ENCODE results near the gene GCFC2.
"Not testable (repeated sequence)": the region's sequence is repeated elsewhere in the genome, so short reads cannot be mapped to it uniquely, and the experiment has no call there.

The GCFC2 gene

DNA sequence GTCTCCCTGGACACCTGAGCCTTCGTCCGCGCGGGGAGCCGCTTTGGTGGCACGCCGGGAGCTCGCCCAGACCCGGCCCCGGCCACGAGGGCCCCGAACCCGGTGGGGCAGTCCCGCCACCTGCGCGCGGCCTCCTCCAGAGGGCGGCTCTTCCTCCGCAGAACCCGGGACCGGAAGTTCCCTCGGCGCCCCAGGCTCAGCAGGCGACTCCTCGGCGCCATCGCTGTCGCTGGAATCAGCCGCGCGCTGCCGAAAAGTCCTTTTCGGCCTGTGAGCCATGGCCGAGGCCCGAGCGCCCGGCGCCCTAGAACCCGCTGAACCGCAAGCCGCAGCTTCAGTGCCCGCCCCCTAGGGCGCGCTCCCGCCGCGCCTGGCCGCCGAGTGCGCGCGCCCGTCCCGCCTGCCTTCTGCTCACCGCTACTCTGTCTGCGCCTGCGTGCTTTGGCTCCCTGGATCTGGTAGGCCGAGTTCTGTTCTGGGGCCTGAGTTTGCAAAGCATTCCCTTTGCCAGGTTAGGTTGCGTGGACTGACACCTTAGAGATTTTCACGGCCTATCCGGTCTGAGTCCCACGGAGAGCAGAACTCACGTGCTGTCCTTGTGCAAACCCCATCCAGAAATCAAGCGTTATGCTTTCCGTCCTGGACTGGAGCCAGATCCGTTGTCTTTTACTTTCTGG lies at the start of gene GCFC2:
Gene GCFC2 (minus strand): TSS at position 339 of the 677 bp plus-strand sequence. CDS start 60 bp downstream, at position 279.
- peak; percentile 85 to 86 for DNase-seq

DNA sequence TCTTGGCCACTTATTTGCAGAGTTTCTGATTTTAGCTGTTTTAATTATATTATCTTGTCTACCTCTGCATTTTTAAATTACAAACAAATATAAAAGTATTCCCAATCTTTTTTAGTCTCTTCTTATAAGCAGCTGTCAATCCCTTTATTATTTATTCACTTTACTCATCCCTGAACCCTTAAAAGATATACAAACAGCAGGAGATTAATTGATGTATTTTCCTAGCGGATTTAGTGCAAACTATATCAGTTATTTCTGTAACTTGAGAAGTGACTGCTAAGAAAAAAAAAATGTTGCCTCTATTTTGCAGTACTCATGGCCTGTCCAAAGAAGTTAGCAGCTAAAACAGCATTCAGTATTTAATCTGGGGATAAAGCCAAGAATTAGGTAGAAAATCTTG lies 42.1 kb upstream of the GCFC2 start:
- DNase-seq, result no peak

DNA sequence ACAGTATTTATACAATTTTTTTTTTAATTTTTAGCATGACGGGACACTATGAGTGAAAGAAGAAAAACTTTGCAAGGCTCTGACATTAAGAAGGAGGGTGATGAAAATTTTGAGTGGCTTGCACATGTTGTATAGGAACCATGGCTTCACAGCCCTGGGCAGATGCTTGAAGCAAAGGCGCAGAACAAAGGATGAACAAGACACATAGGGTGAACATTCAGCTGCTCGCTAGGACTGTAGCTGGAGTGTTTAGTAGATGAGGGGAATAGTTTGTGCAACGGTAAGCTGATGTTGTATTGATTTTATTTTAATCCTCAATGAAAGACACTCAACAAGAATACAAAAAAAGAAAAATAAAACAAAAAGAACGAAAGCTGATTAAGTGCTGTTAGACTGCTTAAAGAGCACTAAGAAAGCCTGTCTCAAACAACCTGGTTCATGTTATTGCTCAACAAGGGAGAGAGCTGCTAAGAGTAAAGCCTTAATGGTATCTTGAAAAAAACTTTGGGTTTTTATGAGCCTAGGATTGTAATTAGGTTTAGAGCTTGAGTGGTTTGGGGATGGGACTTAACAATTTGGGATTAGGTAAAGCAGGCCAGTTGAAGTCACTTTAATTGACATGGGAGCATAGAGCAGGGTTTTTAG lies 41.2 kb upstream of the GCFC2 start:
- no peak for DNase-seq

DNA sequence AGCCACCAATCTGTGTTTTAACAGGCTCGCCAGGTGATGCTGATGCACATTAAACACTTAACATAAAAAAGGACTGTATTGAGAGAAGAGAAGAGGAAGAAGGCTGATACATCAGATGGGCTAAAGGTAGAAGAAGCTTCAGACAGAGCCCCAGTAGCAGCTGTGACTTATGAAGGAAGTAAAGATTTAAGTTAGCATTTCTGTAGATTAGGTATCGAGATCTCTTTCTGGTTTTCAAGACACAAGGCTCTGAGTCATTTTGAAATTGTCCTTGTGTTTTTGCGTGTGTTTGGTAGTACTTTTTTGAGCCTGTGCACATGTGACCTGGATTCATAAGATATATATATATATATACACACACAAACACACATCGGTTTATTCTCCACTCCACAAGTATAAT lies 40.6 kb upstream of the GCFC2 start:
- DNase-seq, result no peak

GRCh38 chr2:75737961-75738360 lies 27.2 kb upstream of the GCFC2 start:
- DNase-seq, result no peak

DNA sequence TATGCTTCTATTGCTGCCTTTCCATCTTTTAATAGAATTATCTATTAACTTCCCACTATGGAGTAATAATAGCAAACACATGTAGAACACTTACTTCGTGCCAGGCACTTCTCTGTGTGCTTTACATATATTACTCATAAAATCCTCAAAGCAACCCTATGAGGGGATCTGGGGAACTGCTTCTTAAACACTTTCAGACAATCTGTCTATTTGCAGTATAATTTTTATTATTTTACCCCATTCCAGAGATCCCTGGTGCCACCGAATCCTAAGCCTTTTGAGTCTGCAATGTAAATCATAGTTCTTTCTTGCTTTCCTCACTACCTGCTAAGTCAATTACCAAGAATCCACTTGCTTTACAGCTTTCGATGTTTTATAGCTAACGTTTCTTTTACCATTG lies 25.6 kb upstream of the GCFC2 start:
- no peak for DNase-seq

DNA sequence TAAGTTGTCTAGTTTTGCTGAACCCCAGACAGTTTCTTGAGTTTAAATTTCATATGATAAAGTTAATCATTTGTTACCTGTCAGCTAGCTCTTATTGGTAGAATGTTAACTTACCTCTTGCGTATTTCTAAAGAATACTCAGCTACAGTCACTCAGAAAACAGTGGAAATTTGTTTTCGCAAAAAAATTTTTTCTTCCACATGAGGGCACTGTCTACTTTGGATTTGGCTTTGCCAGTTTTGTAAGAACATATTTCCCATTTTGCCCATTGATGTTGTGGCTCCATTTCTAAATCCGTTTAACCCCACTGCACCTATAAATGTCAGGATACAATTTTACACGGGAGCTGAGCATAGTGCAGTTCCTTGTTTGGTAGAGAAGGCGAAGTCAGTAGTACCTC lies 19.1 kb upstream of the GCFC2 start:
- no peak for DNase-seq

- no peak for DNase-seq
Measured at GRCh38 chr2:75728614-75729419, 18.1 kb upstream of the GCFC2 start.

DNA sequence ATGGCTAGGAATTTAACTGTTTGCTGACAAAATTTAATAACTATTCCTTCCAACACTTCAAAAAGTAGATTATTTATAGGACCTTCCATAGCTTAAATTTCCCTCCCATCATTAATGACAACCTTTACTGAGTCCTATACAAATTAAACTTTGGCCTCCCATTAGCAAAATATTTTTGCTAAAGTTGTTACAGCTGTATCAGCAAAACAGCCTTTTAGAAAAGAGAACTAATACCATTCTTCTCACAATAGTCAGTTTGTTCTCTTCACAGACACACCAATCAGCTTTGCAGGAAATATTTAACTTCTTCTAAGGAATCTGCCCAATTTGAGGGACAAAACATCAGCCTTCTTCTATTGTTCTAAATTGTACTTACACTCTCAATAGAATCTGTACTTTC lies 12.0 kb upstream of the GCFC2 start:
- DNase-seq, result no peak

- DNase-seq, result no peak
Measured at GRCh38 chr2:75720525-75720924, 9.8 kb upstream of the GCFC2 start.

DNA sequence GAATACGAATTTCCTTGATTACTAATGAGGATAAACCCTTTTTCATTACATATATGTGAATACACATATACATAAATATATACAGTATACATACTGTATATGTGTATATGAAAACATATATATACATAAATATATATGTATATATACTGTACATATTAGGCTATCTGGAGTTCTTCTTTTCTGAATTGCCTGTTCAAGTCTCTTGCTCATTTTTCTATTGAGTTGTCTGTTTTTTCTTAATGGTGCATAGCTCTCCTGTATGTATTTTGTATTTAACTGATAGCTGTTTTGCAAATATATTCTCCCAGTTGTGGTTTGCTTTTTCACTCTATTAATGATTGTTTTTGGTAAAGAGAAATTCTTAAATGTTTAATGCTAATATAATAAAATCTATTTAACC lies 8.9 kb upstream of the GCFC2 start:
- no peak for DNase-seq

DNA sequence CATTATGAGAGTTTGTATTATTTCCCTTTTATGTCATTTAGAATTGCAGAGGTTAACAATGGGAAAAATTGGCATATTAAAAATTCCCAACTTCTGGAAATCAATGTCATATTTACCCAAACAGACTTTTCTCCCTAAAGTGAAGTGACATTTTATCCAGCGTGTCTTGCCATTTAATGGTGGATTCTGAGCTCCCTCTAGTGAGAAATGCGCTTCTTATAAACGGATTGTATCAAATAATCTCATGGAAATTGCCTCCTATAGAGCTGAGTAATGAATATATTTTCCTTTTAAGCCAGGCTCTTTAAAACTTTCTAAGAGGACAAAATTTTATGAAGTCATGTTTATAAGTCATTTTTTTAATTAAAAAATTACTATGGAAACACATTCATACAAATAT lies 5.7 kb upstream of the GCFC2 start:
- no peak for DNase-seq

DNA sequence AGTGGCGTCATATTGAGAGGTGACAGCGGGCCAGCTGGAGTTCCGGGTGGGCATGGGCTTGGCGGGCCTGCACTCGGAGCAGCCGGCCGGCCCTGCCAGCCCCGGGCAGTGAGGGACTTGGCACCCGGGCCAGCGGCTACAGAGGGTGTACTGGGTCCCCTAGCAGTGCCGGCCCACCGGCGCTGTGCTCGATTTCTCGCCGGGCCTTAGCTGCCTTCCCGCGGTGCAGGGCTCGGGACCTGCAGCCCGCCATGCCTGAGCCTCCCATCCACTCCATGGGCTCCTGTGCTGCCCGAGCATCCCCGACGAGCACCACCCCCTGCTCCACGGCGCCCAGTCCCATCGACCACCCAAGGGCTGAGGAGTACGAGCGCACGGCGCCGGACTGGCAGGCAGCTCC lies 875 bp upstream of the GCFC2 start:
- not testable (repeated sequence) for DNase-seq

- DNase-seq, result no peak
Measured at GRCh38 chr2:75710220-75710576, 517 bp downstream of the GCFC2 start.

DNA sequence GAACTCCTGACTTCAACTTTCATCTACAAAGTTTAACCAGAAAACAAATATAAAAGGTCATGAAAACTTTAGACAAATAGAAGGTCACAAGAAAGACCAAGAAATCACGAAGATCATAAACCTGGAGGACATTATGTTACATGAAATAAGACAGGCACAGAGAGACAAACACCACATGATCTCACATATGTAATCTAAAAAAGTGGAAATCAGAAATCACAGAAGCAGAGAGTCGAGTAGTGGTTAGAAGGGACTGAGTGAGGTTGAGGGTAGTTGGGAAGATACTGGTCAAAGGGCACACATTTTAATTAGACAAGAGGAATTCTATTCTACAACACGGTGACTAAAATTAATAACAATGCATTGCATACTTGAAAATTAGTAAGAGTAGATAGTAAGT lies 1.4 kb downstream of the GCFC2 start:
- DNase-seq, result no peak

DNA sequence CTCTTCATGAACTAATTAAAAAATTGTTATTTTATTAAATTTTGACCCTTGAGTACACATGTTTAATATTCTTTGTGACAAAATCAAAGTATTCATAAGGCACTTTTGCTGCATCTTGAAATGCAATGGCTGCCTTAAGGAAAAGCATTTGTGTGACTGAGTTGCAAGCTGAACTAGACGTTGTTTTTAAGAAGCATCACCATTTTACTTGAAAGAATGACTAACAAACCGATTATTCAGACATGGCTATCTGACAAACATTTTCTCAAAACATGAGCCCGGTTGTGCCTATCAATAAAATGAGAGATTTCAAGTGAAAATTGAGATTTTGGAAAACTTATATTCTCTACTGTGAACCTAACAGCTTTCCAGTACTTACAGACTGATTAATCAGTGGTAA lies 2.8 kb downstream of the GCFC2 start:
- DNase-seq, result no peak

DNA sequence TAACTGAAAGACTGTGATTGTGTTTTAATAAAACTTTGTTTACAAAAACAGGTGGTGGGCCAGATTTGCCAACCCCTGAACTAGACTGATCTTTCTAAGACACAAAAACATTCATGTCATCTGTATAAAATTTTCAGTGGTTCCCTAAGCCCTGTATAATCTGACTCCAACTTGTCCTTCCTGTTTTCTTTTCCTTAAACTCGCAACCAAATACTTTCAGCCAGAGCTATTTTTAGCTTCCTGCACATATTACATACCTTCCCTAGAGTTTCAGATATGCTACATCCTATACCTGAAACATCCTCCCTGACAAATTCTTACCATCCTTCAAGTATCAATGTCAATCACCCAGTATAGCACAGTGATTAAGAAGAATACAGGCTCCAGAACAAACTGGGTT lies 4.8 kb downstream of the GCFC2 start:
- DNase-seq, result no peak

GRCh38 chr2:75703589-75704287 lies 7.0 kb downstream of the GCFC2 start:
- no peak for DNase-seq

GRCh38 chr2:75702593-75702992 lies 8.1 kb downstream of the GCFC2 start:
- no peak for DNase-seq

DNA sequence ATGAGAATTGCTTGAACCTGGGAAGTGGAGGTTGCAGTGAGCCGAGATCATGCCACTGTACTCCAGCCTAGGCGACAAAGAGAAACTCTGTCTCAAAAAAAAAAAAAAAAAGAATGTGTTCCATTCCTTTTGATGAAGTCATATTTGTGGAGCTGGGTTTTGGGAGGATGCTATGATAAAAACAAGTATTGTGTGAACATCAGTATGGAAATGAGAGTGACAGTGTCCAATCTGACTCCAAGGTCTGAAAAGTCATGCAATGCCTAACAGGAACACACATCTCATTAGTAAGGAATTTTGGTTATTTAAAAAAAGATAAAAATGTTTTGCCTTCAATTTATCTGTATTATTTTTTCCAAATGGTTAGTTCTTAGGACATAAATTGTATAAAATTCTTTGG lies 11.8 kb downstream of the GCFC2 start:
- no peak for DNase-seq

DNA sequence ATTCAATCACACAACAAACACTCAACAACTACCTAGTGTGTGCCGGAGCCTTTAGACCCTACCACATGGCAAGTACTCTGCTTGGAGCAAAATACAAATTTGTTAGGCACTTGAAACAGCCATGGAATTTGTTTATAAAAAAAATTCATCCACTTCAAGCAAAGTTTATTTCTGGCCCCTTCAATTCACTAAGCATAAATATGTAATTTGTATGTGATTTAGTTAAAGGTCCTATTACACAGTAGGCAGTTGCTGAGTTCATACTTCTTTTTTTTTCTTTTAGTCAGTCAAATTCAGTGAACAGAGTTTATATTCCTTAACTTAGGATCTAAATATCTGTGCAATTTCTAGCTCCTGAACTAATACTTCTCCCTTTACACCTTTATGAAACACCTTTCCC lies 22.5 kb downstream of the GCFC2 start:
- DNase-seq, result no peak

- DNase-seq, result not testable (repeated sequence)
Measured at GRCh38 chr2:75683430-75683829, 27.3 kb downstream of the GCFC2 start.

- DNase-seq, result no peak
Measured at GRCh38 chr2:75680402-75680801, 30.3 kb downstream of the GCFC2 start.

DNA sequence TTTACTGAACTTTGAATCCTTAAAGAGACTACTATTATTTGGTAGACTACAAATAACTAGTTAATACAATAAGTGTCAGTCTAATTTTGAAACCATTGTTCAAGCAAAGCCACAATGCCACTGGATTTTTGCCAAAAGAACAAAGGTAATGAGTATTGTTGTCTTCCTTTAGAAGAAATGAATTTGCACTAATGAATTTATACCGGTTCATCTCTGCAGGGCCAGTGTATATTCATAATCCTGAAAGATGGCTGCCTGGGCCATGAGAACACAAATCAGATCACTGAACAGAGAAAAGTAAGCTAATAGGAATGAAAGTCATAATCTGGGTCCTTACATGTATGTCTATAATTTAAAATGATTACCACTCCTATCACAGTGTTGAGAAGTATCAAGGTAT lies 31.2 kb downstream of the GCFC2 start:
- no peak for DNase-seq
